GM19238 (cell line): ENCODE results near the gene SCUBE2.

Source experiments
- DNase-seq: peaks from one replicate; pipeline ENCODE4 v3.0.0; 2011; ENCODE audit warnings: low spot score; ENCODE audit not compliant: insufficient read length

SCUBE2 gene

GRCh38 chr11:8971196-8971923 lies 120.0 kb downstream of the SCUBE2 start:
- DNase-seq = no peak
